ENCODE measurements around the gene PPP3R1. TPM values are rescaled to one million over a fixed set of nuclear protein-coding genes. Genes with fewer than 3 reads are reported as not detected.

Gene PPP3R1
- total RNA-seq, 1 donor from 2014 or later, result 65.7 TPM

DNA sequence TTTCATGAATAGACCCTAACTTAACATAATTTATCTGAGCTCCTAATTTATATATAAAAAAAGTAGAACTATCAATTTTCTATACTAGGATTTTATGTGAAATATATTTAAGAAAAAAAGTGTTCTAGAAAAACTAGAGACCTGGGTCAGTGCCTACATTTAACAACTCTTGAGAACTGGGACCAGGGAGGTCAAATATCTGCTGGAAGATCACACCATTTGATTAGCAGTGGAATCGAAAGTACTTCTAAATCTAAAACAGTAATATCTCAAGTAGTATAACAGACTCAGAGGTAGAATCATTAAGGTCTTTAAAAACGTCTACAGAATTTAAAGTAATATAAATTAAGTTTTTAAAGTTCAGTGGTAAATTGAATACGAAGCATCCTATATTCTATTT is 34.6 kb downstream of the PPP3R1 start:
- no peaks in the 10 kb centered on the region for H3K36me3 Mint-ChIP-seq (ENCODE audit: low read depth, unreplicated experiment)
- peaks cover 11% of the 10 kb centered on the region for H3K4me1 Mint-ChIP-seq (ENCODE audit: unreplicated experiment)
- H3K27ac Mint-ChIP-seq (ENCODE audit: unreplicated experiment), result no peak overlapping the region
- TF ChIP-seq, protein P1, sequence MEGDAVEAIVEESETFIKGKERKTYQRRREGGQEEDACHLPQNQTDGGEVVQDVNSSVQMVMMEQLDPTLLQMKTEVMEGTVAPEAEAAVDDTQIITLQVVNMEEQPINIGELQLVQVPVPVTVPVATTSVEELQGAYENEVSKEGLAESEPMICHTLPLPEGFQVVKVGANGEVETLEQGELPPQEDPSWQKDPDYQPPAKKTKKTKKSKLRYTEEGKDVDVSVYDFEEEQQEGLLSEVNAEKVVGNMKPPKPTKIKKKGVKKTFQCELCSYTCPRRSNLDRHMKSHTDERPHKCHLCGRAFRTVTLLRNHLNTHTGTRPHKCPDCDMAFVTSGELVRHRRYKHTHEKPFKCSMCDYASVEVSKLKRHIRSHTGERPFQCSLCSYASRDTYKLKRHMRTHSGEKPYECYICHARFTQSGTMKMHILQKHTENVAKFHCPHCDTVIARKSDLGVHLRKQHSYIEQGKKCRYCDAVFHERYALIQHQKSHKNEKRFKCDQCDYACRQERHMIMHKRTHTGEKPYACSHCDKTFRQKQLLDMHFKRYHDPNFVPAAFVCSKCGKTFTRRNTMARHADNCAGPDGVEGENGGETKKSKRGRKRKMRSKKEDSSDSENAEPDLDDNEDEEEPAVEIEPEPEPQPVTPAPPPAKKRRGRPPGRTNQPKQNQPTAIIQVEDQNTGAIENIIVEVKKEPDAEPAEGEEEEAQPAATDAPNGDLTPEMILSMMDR (IDR thresholded peaks at IDR 0.05; ENCODE audit: unreplicated experiment), result no peak
- DNase-seq (ENCODE audit: low spot score), result no peak
- H3K27me3 Mint-ChIP-seq (ENCODE audit: unreplicated experiment), result no peaks in the 10 kb centered on the region
- no peak overlapping the region for H3K4me3 Mint-ChIP-seq (ENCODE audit: unreplicated experiment)
- H3K9me3 Mint-ChIP-seq (ENCODE audit: unreplicated experiment), result no peaks in the 10 kb centered on the region

DNA sequence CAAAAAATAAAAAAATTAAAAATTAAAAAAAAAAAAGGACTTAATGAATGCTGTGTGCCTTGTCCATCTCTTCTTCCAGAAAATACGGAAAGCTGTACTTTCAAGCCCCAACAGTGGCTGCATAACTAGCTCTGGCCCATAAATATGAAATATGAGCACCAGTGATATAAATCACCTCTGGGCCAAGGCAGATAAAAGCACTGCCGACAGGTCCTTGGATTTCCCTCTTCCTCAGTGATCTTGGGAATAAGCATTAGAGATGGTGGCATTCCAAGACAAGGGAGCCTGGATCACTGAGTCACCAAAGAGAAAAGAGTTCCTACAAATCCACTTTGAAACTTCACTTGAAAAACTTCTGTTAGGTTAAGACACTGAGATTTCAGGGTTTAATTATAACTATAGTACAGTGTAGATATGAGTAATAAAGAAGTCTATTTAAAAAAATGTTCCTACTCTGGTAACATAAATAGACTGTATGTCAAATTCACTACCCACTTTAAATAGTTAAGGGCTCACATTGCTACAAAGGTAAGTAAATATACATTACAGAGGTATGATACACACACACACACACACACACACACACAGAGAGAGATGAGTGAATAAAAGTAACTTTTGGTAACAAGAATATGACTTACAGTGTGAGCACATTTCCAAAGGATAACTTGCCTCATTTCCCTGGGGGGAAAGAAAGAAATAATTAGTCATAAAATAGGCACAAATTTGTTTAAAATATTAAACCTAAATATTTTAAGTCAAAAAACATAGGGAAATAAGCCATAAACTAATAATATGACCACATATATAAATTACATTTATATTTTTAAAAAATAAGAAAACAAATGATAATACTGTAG is 35.6 kb downstream of the PPP3R1 start:
- DNase-seq (ENCODE audit: low spot score), result no peak
- H3K27ac Mint-ChIP-seq (ENCODE audit: unreplicated experiment), result peak overlapping the region; percentile 38
- no peaks in the 10 kb centered on the region for H3K27me3 Mint-ChIP-seq (ENCODE audit: unreplicated experiment)
- H3K4me1 Mint-ChIP-seq (ENCODE audit: unreplicated experiment), result peaks cover 9% of the 10 kb centered on the region
- no peak overlapping the region for H3K4me3 Mint-ChIP-seq (ENCODE audit: unreplicated experiment)
- TF ChIP-seq, protein P1 (IDR thresholded peaks at IDR 0.05; ENCODE audit: unreplicated experiment), result no peak
- no peaks in the 10 kb centered on the region for H3K9me3 Mint-ChIP-seq (ENCODE audit: unreplicated experiment)
- no peaks in the 10 kb centered on the region for H3K36me3 Mint-ChIP-seq (ENCODE audit: low read depth, unreplicated experiment)

DNA sequence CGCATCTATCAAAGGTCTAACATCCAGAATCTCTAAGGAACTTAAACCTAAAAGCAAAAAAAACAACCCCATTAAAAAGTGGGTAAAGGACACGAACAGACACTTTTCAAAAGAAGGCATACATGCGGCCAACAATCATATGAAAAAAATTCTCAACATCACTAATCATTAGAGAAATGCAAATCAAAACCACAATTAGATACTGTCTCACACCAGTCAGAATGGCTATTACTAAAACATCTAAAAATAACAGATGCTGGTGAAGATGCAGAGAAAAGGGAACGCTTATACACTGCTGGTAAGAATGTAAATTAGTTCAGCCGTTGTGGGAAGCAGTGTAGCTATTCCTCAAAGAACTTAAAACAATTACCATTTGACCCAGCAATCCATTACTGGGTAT is 38.0 kb downstream of the PPP3R1 start:
- H3K9me3 Mint-ChIP-seq (ENCODE audit: unreplicated experiment), result no peaks in the 10 kb centered on the region
- TF ChIP-seq, protein P1 (IDR thresholded peaks at IDR 0.05; ENCODE audit: unreplicated experiment), result no peak
- no peaks in the 10 kb centered on the region for H3K36me3 Mint-ChIP-seq (ENCODE audit: low read depth, unreplicated experiment)
- DNase-seq (ENCODE audit: low spot score), result no peak
- no peak overlapping the region for H3K27ac Mint-ChIP-seq (ENCODE audit: unreplicated experiment)
- H3K4me3 Mint-ChIP-seq (ENCODE audit: unreplicated experiment), result no peak overlapping the region
- H3K4me1 Mint-ChIP-seq (ENCODE audit: unreplicated experiment), result peaks cover 8% of the 10 kb centered on the region
- H3K27me3 Mint-ChIP-seq (ENCODE audit: unreplicated experiment), result no peaks in the 10 kb centered on the region

DNA sequence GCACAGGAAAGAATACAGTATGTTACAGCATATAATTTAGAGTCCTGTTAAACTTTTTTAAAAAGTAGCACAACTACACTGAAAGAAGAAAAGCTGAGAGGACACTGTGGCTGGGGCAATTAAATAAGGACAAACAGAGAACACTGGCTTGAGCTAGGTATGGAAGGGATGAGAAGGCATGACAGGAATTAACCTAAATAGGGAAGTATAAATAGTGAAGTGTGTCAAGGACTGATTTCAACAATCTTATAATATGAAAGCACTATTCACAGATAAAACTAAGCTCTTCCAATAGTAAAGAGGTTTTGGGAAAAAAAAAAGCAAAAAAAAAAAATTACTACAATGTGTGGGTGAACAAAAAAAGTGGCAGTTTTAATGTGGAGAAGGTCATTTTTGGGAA is 45.5 kb downstream of the PPP3R1 start:
- Mint-ChIP-seq H3K36me3 (ENCODE audit: low read depth, unreplicated experiment) (peaks cover 3% of the 10 kb centered on the region), H3K4me1 (ENCODE audit: unreplicated experiment) (no peaks in the 10 kb centered on the region), H3K9me3 (ENCODE audit: unreplicated experiment) (no peaks in the 10 kb centered on the region), H3K27ac (ENCODE audit: unreplicated experiment) (peak overlapping the region; percentile 9), H3K27me3 (ENCODE audit: unreplicated experiment) (no peaks in the 10 kb centered on the region), H3K4me3 (ENCODE audit: unreplicated experiment) (no peak overlapping the region)
- TF ChIP-seq, protein P1 (IDR thresholded peaks at IDR 0.05; ENCODE audit: unreplicated experiment), result no peak
- DNase-seq (ENCODE audit: low spot score), result no peak

DNA sequence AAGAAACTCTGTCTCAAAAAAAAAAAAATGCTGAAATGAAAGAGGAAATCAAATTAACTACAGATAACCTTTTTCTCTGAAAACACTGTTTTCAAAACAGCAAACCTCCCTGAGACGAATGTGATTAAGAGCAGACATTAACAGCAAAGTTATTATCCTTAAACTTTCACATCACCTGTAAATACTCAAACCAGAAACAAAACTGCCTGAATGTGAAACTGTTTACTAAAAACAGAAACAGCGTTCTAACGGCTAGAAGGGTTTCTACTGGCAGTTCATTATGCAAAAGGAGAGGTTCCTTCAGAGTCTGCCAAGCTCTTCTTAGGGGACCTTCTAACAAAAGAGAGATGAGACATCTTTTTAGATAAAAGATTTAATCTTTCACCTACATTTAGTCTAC is 48.7 kb downstream of the PPP3R1 start:
- DNase-seq (ENCODE audit: low spot score), result no peak
- Mint-ChIP-seq H3K27ac (ENCODE audit: unreplicated experiment) (no peak overlapping the region), H3K36me3 (ENCODE audit: low read depth, unreplicated experiment) (peaks cover 3% of the 10 kb centered on the region), H3K27me3 (ENCODE audit: unreplicated experiment) (no peaks in the 10 kb centered on the region), H3K4me1 (ENCODE audit: unreplicated experiment) (no peaks in the 10 kb centered on the region), H3K9me3 (ENCODE audit: unreplicated experiment) (no peaks in the 10 kb centered on the region), H3K4me3 (ENCODE audit: unreplicated experiment) (no peak overlapping the region)
- TF ChIP-seq, protein P1 (IDR thresholded peaks at IDR 0.05; ENCODE audit: unreplicated experiment), result no peak
